HCT116 (cell line): Measurements from ENCODE around the gene SAMD13. TPM values are rescaled to one million over a fixed set of nuclear protein-coding genes. Genes with fewer than 3 reads are reported as not detected.

Source experiments
- ATAC-seq: fragments of 200-7000 bp; cut with Tn5 transposase; 2 replicates; pipeline ENCODE4 v1.9.1; 2020; ENCODE audit warnings: mild to moderate bottlenecking, moderate library complexity
- BruUV-seq: library from RNA; stranded (reverse); fragments of 400-500 nt; replicated peaks from 2 replicates; lab custom pipeline; 2021; lab: Mats Ljungman, UMichigan
- CTCF ChIA-PET: fragments of 300-600 bp; sonication (Branson Sonifier 250); formaldehyde crosslinking; loops from one replicate; lab custom pipeline; 2021; ENCODE audit warnings: antibody characterized with exemption; lab: Charles Lee
- POLR2A ChIA-PET: fragments of 300-600, 350-600 bp; sonication (Branson Sonifier 250); formaldehyde crosslinking; loops from one replicate; lab custom pipeline; 2021; ENCODE audit warnings: antibody characterized with exemption; lab: Charles Lee
- RAD21 ChIA-PET, 2 experiments: fragments of 300-600 bp; sonication (Branson Sonifier 250); formaldehyde crosslinking; loops; one replicate each; lab custom pipeline; 2023; ENCODE audit warnings: low total read pairs in 2 of 2; ENCODE audit not compliant: uncharacterized antibody in 2 of 2, unreplicated experiment in 2 of 2, low non-redundant PET in 1 of 2; lab: Charles Lee
- DNase-seq: peaks from one replicate; pipeline ENCODE4 v3.0.0-alpha.2; 2010; ENCODE audit warnings: low read depth, low spot score
- H2AFZ ChIP-seq: fragments of 200-600 bp; shearing (Covaris generic), sonication (generic); 2 replicates; pipeline ENCODE4 v1.6.1; 2017; ENCODE audit warnings: low read depth, mixed run types, mixed read lengths, antibody characterized with exemption, low read length; ENCODE audit not compliant: poor library complexity, severe bottlenecking
- H3K27ac ChIP-seq: 2 replicates; pipeline ENCODE4 v1.5.1; 2012; ENCODE audit warnings: low read depth, low read length
- H3K27me3 ChIP-seq: fragments of 200-600 bp; sonication (generic); 2 replicates; pipeline ENCODE4 v1.6.1; 2016; ENCODE audit warnings: mixed run types, low read length, mixed read lengths; ENCODE audit not compliant: insufficient read depth
- H3K36me3 ChIP-seq, 2 experiments: fragments of 200-500 bp in 1 of 2; fragments of 200-600 bp in 1 of 2; sonication (Bioruptor generic) in 1 of 2; sonication (generic) in 1 of 2; 2 replicates each; pipeline versions ENCODE4 v1.5.1 to v1.6.1; 2014 to 2016; ENCODE audit warnings: low read length in 2 of 2, inconsistent platforms in 1 of 2, mixed read lengths in 1 of 2, mixed run types in 1 of 2; ENCODE audit not compliant: insufficient read depth in 2 of 2, control insufficient read depth in 1 of 2
- H3K4me1 ChIP-seq, 2 experiments: fragments of 200-600 bp in 1 of 2; sonication (generic) in 1 of 2; 2 replicates each; pipeline versions ENCODE4 v1.5.1 to v1.6.1; 2012 to 2017; ENCODE audit warnings: low read length in 2 of 2, inconsistent platforms in 1 of 2, mild to moderate bottlenecking in 1 of 2, mixed read lengths in 1 of 2, mixed run types in 1 of 2, moderate library complexity in 1 of 2; ENCODE audit not compliant: insufficient read depth in 2 of 2, control insufficient read depth in 1 of 2
- H3K4me2 ChIP-seq: fragments of 200-600 bp; sonication (generic); 2 replicates; pipeline ENCODE4 v1.6.1; 2017; ENCODE audit warnings: mixed run types, low read length, mixed read lengths
- H3K4me3 ChIP-seq, 2 experiments: fragments of 200-600 bp in 1 of 2; sonication (generic) in 1 of 2; replicated peaks in 1 of 2; 2 replicates each; pipeline ENCODE4 v1.5.1; 2011 to 2016; ENCODE audit warnings: low read length in 2 of 2, control low read depth in 1 of 2, low read depth in 1 of 2, mild to moderate bottlenecking in 1 of 2, mixed read lengths in 1 of 2, mixed run types in 1 of 2
- H3K79me2 ChIP-seq: fragments of 200-600 bp; sonication (generic); 2 replicates; pipeline ENCODE4 v1.6.1; 2017; ENCODE audit warnings: mild to moderate bottlenecking, mixed run types, low read length, moderate library complexity, mixed read lengths; ENCODE audit not compliant: insufficient read depth
- H3K9ac ChIP-seq: fragments of 200-600 bp; sonication (generic); 2 replicates; pipeline ENCODE4 v1.6.1; 2016; ENCODE audit warnings: low read length, mixed read lengths
- H3K9me2 ChIP-seq: fragments of 200-600 bp; sonication (generic), shearing (Covaris generic); 2 replicates; pipeline ENCODE4 v1.6.1; 2017; ENCODE audit warnings: mixed run types, mild to moderate bottlenecking, moderate library complexity; ENCODE audit not compliant: insufficient read depth
- H3K9me3 ChIP-seq, 2 experiments: fragments of 200-500 bp in 1 of 2; fragments of 200-600 bp in 1 of 2; sonication (Bioruptor generic) in 1 of 2; sonication (generic) in 1 of 2; 2 replicates each; pipeline ENCODE4 v1.6.1; 2014 to 2017; ENCODE audit warnings: low read length in 2 of 2, mixed read lengths in 2 of 2, inconsistent platforms in 1 of 2, low read depth in 1 of 2, mild to moderate bottlenecking in 1 of 2, mixed run types in 1 of 2, moderate library complexity in 1 of 2; ENCODE audit not compliant: control insufficient read depth in 1 of 2, insufficient read depth in 1 of 2
- H4K20me1 ChIP-seq: fragments of 200-600 bp; sonication (generic), shearing (Covaris generic); 2 replicates; pipeline ENCODE4 v1.6.1; 2017; ENCODE audit warnings: mixed run types, mild to moderate bottlenecking, moderate library complexity; ENCODE audit not compliant: insufficient read depth
- CEBPB ChIP-seq: IDR thresholded peaks from 2 replicates; pipeline ENCODE4 v1.6.1; 2012; ENCODE audit warnings: low read depth
- EGR1 ChIP-seq: IDR thresholded peaks from 2 replicates; pipeline ENCODE4 v1.6.1; 2012; ENCODE audit warnings: low read depth
- EZH2 ChIP-seq: fragments of 200-600 bp; sonication (generic); IDR thresholded peaks from 2 replicates; pipeline ENCODE4 v1.6.1; 2017; ENCODE audit warnings: antibody characterized with exemption, mixed run types
- FOSL1 ChIP-seq: IDR thresholded peaks from 2 replicates; pipeline ENCODE4 v1.6.1; 2012; ENCODE audit warnings: low read depth
- POLR2A ChIP-seq: IDR thresholded peaks from 2 replicates; pipeline ENCODE4 v1.7.0; 2011; ENCODE audit warnings: borderline replicate concordance; ENCODE audit not compliant: insufficient read depth, insufficient read length; ENCODE audit errors: extremely low read depth
- TCF7L2 ChIP-seq: IDR thresholded peaks from 2 replicates; pipeline ENCODE4 v1.7.0; 2011; ENCODE audit warnings: borderline replicate concordance, inconsistent platforms; ENCODE audit not compliant: insufficient read depth, insufficient read length; ENCODE audit errors: extremely low read depth
- YY1 ChIP-seq: IDR thresholded peaks from 2 replicates; pipeline ENCODE4 v1.6.1; 2011; ENCODE audit warnings: low read length, low read depth, moderate library complexity, mild to moderate bottlenecking; ENCODE audit not compliant: insufficient replicate concordance; ENCODE audit errors: extremely low read depth
- intact Hi-C: fragments of 100-400 bp; cut with micrococcal nuclease; formaldehyde crosslinking; loops from 2 replicates; pipeline ENCODE4 v1.10.0; 2022
- total RNA-seq: library from RNA; stranded (reverse); gene quantifications from one replicate; pipeline ENCODE4 v1.2.1, GENCODE V29; 2021; ENCODE audit not compliant: unreplicated experiment

Gene SAMD13
- total RNA-seq, 1 experiment from 2014 or later = 14.9 TPM

DNA sequence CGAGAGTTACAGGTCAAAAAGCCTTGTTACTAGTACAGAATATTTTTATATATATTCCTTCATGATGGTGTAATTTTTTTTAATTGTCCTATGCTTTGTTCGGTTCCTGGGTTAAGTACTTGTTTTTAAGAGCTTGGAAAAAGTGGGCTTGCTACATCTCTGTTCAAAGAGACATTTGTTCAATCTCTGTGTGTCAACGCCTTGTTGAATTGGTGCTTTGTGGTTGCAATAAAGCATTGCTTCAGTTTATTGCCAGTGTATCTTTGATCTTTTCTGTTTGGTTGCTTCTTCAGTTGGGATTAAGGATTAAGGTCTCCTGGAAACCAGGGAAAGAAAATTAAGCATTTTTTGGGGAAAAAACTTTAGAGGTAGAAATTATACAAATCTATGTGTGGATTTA is 49.0 kb downstream of the SAMD13 start:
- ChIA-PET RAD21 (no interaction called here), CTCF (no interaction called here), POLR2A (interaction anchor here (1.2 to 1.3 kb wide), 2 partner anchors 10 to 12 kb away, joined by 3 read pairs; no protein-coding TSS in a partner anchor)
- Histone ChIP-seq H3K9me3 (no peaks in the 10 kb centered on the region), H3K4me1 (peaks cover 89% of the 10 kb centered on the region in 2 experiments), H3K27ac (peak overlapping the region; percentile 97), H3K36me3 (no peaks in the 10 kb centered on the region), H3K4me3 (no peak overlapping the region)
- DNase-seq = no peak
- TF ChIP-seq FOSL1 (no peak), TCF7L2 (peak; percentile 80), EZH2 (no peak), CEBPB (0 out of 2 replicates have a peak, but pooled peaks have one; percentile 35), POLR2A (no peak)
- TF ChIP-seq, all 23 proteins: peak for 2
- H3K79me2 ChIP-seq = no peaks in the 10 kb centered on the region
- BruUV-seq = no TSS peak
- intact Hi-C loops = no loop called here
- H3K27me3 ChIP-seq = no peaks in the 10 kb centered on the region
- H3K9me2 ChIP-seq = no peaks in the 10 kb centered on the region
- no peak overlapping the region for H3K9ac ChIP-seq
- no peaks in the 10 kb centered on the region for H4K20me1 ChIP-seq
- H3K4me2 ChIP-seq = no peak overlapping the region
- H2AFZ ChIP-seq = no peak overlapping the region
- ATAC-seq = no peak

DNA sequence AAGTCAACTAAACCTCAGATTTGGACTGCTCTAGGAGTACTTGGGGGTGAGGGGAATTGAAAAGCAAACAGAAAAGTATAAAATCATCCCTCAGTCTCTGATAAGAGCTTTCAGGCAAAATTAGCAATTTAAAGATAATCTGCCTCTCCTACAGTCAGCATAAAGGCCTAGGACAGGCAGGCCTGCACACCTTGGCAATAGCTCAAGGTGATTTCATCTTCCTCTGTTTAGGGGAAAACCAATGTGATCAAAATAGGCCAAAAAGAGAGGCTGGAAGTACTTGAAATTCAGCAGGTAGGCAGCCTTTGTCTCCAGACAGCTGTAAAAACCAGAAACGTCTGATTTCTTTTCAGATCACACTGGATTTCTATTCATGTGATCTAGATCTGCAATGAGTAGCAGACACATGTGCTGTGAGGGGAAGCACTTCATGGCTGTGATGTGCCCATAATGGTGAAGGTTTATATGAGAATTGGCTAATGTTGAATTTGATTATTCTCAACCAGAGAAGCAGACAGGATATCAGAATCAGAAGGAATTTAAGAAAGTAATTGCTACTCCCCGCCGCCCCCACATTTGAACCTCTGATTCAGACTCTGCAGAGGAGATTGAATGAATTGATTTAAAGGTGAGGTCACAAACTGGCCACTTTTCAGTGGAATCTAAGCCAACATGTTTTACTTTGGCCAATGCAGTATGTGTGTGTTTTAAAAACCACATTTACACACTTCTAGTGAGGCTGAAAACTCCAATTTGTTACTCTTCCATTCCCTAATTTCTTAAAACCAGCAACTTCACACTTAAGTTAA is 51.0 kb downstream of the SAMD13 start:
- H3K4me1 ChIP-seq = peaks cover 70 to 72% of the 10 kb centered on the region in 2 experiments
- H3K9me3 ChIP-seq = peaks cover 4 to 10% of the 10 kb centered on the region in 2 experiments; a peak in 1 of 4 replicates
- no TSS peak for BruUV-seq
- H3K9me2 ChIP-seq = no peaks in the 10 kb centered on the region
- no peaks in the 10 kb centered on the region for H4K20me1 ChIP-seq
- no peak overlapping the region for H2AFZ ChIP-seq
- POLR2A ChIA-PET = no interaction called here
- H3K4me3 ChIP-seq = no peak overlapping the region
- no peaks in the 10 kb centered on the region for H3K27me3 ChIP-seq
- peak overlapping the region; percentile 8 for H3K9ac ChIP-seq
- peak overlapping the region; percentile 97 for H3K27ac ChIP-seq
- RAD21 ChIA-PET = no interaction called here
- no peak for ATAC-seq
- intact Hi-C loops = no loop called here
- no peak for TF ChIP-seq YY1
- peak; percentile 90 for TF ChIP-seq EGR1
- TF ChIP-seq, all 23 proteins: peak for 1
- peak overlapping the region; percentile 48 for H3K4me2 ChIP-seq
- no peak for DNase-seq
- H3K36me3 ChIP-seq = no peaks in the 10 kb centered on the region
- CTCF ChIA-PET = no interaction called here
- no peaks in the 10 kb centered on the region for H3K79me2 ChIP-seq
